Liver (tissue), 9 donors: ENCODE measurements around the gene FAM111A. TPM values are rescaled to one million over a fixed set of nuclear protein-coding genes. Genes with fewer than 3 reads are reported as not detected.

Experiments used
- DNase-seq: peaks from one replicate; pipeline ENCODE4 v3.0.0-alpha.2; 2017; ENCODE audit warnings: low spot score
- H3K27ac ChIP-seq, 2 donors: one replicate each; pipeline ENCODE4 v1.7.0; 2013; ENCODE audit warnings: inconsistent platforms in 2 of 2, low read length in 2 of 2, control low read depth in 1 of 2, low read depth in 1 of 2, mild to moderate bottlenecking in 1 of 2
- H3K27me3 ChIP-seq, 4 donors: one replicate each; pipeline versions ENCODE4 v1.6.1 to v1.7.0; 2013; ENCODE audit warnings: low read length in 3 of 4, inconsistent platforms in 1 of 4, mild to moderate bottlenecking in 1 of 4, moderate library complexity in 1 of 4; ENCODE audit not compliant: control insufficient read depth in 4 of 4, insufficient read depth in 4 of 4
- H3K36me3 ChIP-seq, 4 donors: one replicate each; pipeline versions ENCODE4 v1.6.1 to v1.7.0; 2013; ENCODE audit warnings: low read length in 3 of 4, mild to moderate bottlenecking in 3 of 4, low read depth in 1 of 4, moderate library complexity in 1 of 4; ENCODE audit not compliant: control insufficient read depth in 4 of 4, insufficient read depth in 3 of 4
- H3K4me1 ChIP-seq, 4 donors: one replicate each; pipeline versions ENCODE4 v1.6.1 to v1.7.0; 2013; ENCODE audit warnings: low read length in 3 of 4, mild to moderate bottlenecking in 3 of 4, moderate library complexity in 1 of 4; ENCODE audit not compliant: control insufficient read depth in 4 of 4, insufficient read depth in 4 of 4
- H3K4me3 ChIP-seq, 3 donors: one replicate each; pipeline versions ENCODE4 v1.6.1 to v1.7.0; 2013; ENCODE audit warnings: low read length in 3 of 3, control low read depth in 1 of 3, low read depth in 1 of 3, mild to moderate bottlenecking in 1 of 3
- H3K9ac ChIP-seq, 2 donors: one replicate each; pipeline ENCODE4 v1.7.0; 2013; ENCODE audit warnings: low read length in 2 of 2, mild to moderate bottlenecking in 2 of 2, moderate library complexity in 2 of 2, control low read depth in 1 of 2, low read depth in 1 of 2
- H3K9me3 ChIP-seq, 4 donors: one replicate each; pipeline versions ENCODE4 v1.6.1 to v1.7.0; 2013; ENCODE audit warnings: low read length in 3 of 4; ENCODE audit not compliant: control insufficient read depth in 4 of 4
- CTCF ChIP-seq: fragments of 150-350 bp; IDR thresholded peaks from 2 replicates; pipeline ENCODE4 v1.5.1; 2017; ENCODE audit warnings: improper control_type of control experiment, low read depth, low read length; ENCODE audit not compliant: missing input control
- EGR1 ChIP-seq, 2 donors: IDR thresholded peaks; 2 replicates each; pipeline ENCODE4 v1.6.1; 2016 to 2018; ENCODE audit warnings: antibody characterized with exemption in 2 of 2, low read depth in 2 of 2
- FOXA1 ChIP-seq: IDR thresholded peaks from 2 replicates; pipeline ENCODE4 v1.6.1; 2016; ENCODE audit warnings: antibody characterized with exemption
- FOXA2 ChIP-seq: IDR thresholded peaks from 2 replicates; pipeline ENCODE4 v1.6.1; 2016; ENCODE audit warnings: antibody characterized with exemption
- GABPA ChIP-seq, 2 donors: IDR thresholded peaks in 1 of 2; conservative IDR thresholded peaks in 1 of 2; 2 replicates each; pipeline ENCODE4 v1.6.1; 2016; ENCODE audit warnings: antibody characterized with exemption in 2 of 2, mild to moderate bottlenecking in 1 of 2, moderate library complexity in 1 of 2
- HNF4A ChIP-seq, 2 donors: conservative IDR thresholded peaks; 2 replicates each; pipeline ENCODE4 v1.6.1; 2016; ENCODE audit warnings: antibody characterized with exemption in 2 of 2, mild to moderate bottlenecking in 2 of 2
- HNF4G ChIP-seq: IDR thresholded peaks from 2 replicates; pipeline ENCODE4 v1.6.1; 2016; ENCODE audit warnings: antibody characterized with exemption
- JUND ChIP-seq, 2 donors: IDR thresholded peaks; 2 replicates each; pipeline ENCODE4 v1.6.1; 2016; ENCODE audit warnings: antibody characterized with exemption in 2 of 2
- NR2F2 ChIP-seq: IDR thresholded peaks from 2 replicates; pipeline ENCODE4 v1.6.1; 2016; ENCODE audit warnings: antibody characterized with exemption
- RAD21 ChIP-seq, 2 donors: IDR thresholded peaks; 2 replicates each; pipeline ENCODE4 v1.6.1; 2016; ENCODE audit warnings: antibody characterized with exemption in 2 of 2, mild to moderate bottlenecking in 2 of 2
- RXRA ChIP-seq, 2 donors: IDR thresholded peaks; 2 replicates each; pipeline ENCODE4 v1.6.1; 2017 to 2018; ENCODE audit warnings: antibody characterized with exemption in 2 of 2, mild to moderate bottlenecking in 1 of 2
- SP1 ChIP-seq: IDR thresholded peaks from 2 replicates; pipeline ENCODE4 v1.6.1; 2018; ENCODE audit warnings: antibody characterized with exemption, mild to moderate bottlenecking
- TAF1 ChIP-seq: conservative IDR thresholded peaks from 2 replicates; pipeline ENCODE4 v1.6.1; 2016; ENCODE audit warnings: antibody characterized with exemption, mild to moderate bottlenecking
- YY1 ChIP-seq: IDR thresholded peaks from 2 replicates; pipeline ENCODE4 v1.6.1; 2016; ENCODE audit warnings: antibody characterized with exemption, mild to moderate bottlenecking
- WGBS: extraction: QIAGEN DNeasy Blood & Tissue Kit; methylation state at CpG from one replicate; pipeline ENCODE4 v1.1.7; 2013; 5-methylcytosine and 5-hydroxymethylcytosine counted together
- polyA plus RNA-seq, 2 donors: library from polyadenylated mRNA; stranded (reverse) in 1 of 2; unstranded in 1 of 2; fragments of 200-250 nt in 1 of 2; fragments of >200 nt in 1 of 2; fragmentation: Nextera tagmentation in 1 of 2; extraction: Ambion mirVana in 1 of 2; gene quantifications; one replicate each; pipeline versions ENCODE4 v1.2.1 to v1.2.3, GENCODE V29; 2013 to 2015
- total RNA-seq, 2 donors: library from RNA; depleted of rRNA; stranded (reverse); fragments of >200 nt; gene quantifications; one replicate each; pipeline ENCODE4 v1.2.3, GENCODE V29; 2014
- TF ChIP-seq, protein P1 (sequence below): IDR thresholded peaks from 2 replicates; pipeline ENCODE4 v1.6.1; 2016; ENCODE audit warnings: antibody characterized with exemption
- TF ChIP-seq, protein P2 (sequence below): IDR thresholded peaks from 2 replicates; pipeline ENCODE4 v1.6.1; 2016; ENCODE audit warnings: antibody characterized with exemption
- TF ChIP-seq, protein P3 (sequence below): IDR thresholded peaks from 2 replicates; pipeline ENCODE4 v1.6.1; 2016; ENCODE audit warnings: antibody characterized with exemption
- donor health status: healthy.
- donor health status: healthy.
- donor health status: healthy.
- donor health status: healthy.
- donor health status: healthy.

Gene FAM111A
- total and polyA plus RNA-seq, 4 donors: 5.9 to 27.0 (median 14.2) TPM

DNA sequence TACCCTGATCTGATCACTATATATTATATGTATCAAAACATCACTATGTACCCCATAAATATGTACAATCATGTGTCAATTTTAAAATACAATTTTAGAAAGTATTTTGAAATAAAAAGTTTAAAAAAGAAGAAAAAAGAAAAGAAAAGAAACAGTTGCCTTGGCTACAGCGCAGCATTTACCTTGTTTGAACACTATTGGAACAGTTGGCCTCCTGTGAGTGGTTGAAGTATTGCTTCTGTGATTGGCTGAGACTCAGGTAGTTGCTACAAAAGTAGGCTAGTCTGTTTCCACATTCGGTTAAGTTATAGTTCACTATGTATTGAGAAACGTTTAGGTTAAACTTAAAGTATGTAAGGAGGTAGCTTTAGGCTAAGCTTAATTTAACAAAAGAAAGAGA, 21.4 kb downstream of the FAM111A start:
- DNase-seq: no peak
- Histone ChIP-seq H3K27ac (no peak overlapping the region), H3K4me1 (no peaks in the 10 kb centered on the region), H3K9me3 (no peaks in the 10 kb centered on the region), H3K27me3 (no peaks in the 10 kb centered on the region), H3K4me3 (no peak overlapping the region), H3K9ac (no peak overlapping the region), H3K36me3 (no peaks in the 10 kb centered on the region)
- TF ChIP-seq RXRA (IDR thresholded peaks at IDR 0.05): no peak
- 87% methylated on average over 3 of the region's 3 CpGs for WGBS

DNA sequence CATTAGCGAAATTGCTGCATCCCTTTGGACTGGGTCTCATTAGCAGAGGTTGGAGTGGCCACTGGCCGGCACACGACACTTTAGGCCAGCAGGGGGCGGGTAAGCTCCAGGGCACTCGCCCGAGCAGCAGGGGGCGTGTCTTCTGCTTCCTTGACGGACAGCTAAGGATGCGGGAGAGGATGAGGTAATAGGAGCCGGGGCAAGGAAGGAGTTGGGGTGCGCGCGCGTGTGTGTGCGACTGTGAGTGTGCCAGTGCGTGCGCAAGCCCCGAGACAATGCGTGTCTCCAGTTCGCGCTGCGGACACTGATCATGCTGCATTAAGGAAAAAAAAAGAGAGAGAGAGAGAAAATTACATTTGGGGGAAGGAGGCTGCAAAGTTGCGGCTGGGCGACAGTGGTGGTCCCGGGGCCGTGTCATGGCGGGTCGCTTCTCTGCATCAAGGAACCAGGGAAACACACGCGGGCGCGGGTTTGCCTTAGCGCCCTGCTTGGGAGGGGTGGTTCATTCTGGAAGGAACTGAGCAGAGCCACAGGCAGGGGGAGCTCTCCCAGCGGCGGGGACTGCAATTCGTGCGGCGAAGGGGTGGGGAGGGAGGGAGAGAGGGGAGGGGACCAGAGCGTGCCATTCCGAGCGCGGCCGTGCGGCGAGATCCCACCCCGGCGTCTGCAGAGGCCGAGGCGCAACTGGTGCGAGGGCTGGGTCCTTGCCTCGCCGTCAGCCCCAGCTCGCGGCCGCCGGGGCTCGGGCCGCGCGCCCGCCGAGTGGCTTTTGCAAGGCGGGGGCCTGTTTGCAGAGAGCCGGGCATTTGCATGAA, 29.1 kb downstream of the FAM111A start, which contains the start of gene DTX4:
DTX4 (plus strand) TSS at position 625 of the 815 bp plus-strand sequence. CDS start 464 bp downstream, outside the sequence.
- TF ChIP-seq SP1 (peak; percentile 28), JUND (IDR thresholded peaks at IDR 0.05) (peak in 1 of 2 donors; percentile 12), YY1 (no peak), RAD21 (IDR thresholded peaks at IDR 0.05) (peak; percentile 92 to 93), CTCF (peak; percentile 98), EGR1 (IDR thresholded peaks at IDR 0.05; ENCODE audit: low read depth in 2 of 2) (no peak)
- TF ChIP-seq, protein P1, sequence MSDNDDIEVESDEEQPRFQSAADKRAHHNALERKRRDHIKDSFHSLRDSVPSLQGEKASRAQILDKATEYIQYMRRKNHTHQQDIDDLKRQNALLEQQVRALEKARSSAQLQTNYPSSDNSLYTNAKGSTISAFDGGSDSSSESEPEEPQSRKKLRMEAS: peak; percentile 30
- H3K4me3 ChIP-seq: peak within 1 kb of the TSS; percentile 81 to 90 (median 90)
- H3K4me1 ChIP-seq: peaks cover 6 to 45% (median 29%) of the 10 kb centered on the region in 4 donors
- peak within 1 kb of the TSS; percentile 90 to 91 for H3K27ac ChIP-seq
- no peaks in the 10 kb centered on the region for H3K36me3 ChIP-seq
- under 1% methylated on average over 64 of the region's 64 CpGs for WGBS
- peak within 1 kb of the TSS in 1 of 2 donors; percentile 74 for H3K9ac ChIP-seq
- no peaks in the 10 kb centered on the region for H3K9me3 ChIP-seq
- DNase-seq: peak; percentile 89
- no peaks in the 10 kb centered on the region for H3K27me3 ChIP-seq

DNA sequence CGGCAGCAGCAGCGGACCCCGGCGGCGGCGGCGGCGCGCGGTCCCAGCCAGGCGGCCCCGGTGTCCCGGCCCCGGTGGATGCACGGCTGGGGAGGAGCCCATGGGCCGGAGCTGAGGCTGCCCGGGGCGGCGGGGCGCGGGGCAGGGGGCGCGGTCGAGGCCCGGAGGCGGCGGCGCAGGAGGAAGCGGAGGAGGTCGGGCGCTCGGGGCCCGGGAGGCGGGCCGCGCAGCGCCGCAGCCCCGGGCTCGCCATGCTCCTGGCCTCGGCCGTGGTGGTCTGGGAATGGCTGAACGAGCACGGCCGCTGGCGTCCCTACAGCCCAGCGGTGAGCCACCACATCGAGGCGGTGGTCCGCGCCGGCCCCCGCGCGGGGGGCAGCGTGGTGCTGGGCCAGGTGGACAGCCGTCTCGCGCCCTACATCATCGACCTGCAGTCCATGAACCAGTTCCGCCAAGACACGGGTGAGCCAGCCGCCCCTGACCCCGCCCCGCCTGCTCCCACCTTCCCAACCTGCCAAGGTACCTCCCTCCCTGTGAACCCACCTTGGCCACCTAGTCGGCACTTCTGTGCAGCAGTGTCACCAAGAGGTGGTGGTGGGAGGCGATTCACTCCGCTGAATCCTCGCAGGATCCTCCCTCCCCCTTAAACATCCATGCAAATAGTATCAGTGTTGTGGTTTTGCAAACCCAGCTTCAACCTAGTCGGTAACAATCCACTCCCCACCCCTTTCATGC, 29.9 kb downstream of the FAM111A start:
- Histone ChIP-seq H3K27ac (peak overlapping the region; percentile 90 to 91), H3K4me3 (peak overlapping the region; percentile 81 to 90 (median 90)), H3K9me3 (no peaks in the 10 kb centered on the region), H3K36me3 (no peaks in the 10 kb centered on the region), H3K9ac (peak overlapping the region in 1 of 2 donors; percentile 74), H3K27me3 (no peaks in the 10 kb centered on the region), H3K4me1 (peaks cover 10 to 52% (median 32%) of the 10 kb centered on the region in 4 donors)
- TF ChIP-seq FOXA2: no peak
- no peak for TF ChIP-seq GABPA (IDR thresholded peaks at IDR 0.05 in 1 of 2, conservative IDR thresholded peaks at IDR 0.05 in 1 of 2)
- TF ChIP-seq, protein P2, sequence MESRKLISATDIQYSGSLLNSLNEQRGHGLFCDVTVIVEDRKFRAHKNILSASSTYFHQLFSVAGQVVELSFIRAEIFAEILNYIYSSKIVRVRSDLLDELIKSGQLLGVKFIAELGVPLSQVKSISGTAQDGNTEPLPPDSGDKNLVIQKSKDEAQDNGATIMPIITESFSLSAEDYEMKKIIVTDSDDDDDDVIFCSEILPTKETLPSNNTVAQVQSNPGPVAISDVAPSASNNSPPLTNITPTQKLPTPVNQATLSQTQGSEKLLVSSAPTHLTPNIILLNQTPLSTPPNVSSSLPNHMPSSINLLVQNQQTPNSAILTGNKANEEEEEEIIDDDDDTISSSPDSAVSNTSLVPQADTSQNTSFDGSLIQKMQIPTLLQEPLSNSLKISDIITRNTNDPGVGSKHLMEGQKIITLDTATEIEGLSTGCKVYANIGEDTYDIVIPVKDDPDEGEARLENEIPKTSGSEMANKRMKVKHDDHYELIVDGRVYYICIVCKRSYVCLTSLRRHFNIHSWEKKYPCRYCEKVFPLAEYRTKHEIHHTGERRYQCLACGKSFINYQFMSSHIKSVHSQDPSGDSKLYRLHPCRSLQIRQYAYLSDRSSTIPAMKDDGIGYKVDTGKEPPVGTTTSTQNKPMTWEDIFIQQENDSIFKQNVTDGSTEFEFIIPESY: no peak
- TF ChIP-seq, protein P1: no peak
- TF ChIP-seq FOXA1: no peak
- no peak for TF ChIP-seq SP1
- TF ChIP-seq, protein P3, sequence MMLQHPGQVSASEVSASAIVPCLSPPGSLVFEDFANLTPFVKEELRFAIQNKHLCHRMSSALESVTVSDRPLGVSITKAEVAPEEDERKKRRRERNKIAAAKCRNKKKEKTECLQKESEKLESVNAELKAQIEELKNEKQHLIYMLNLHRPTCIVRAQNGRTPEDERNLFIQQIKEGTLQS: no peak
- no peak for TF ChIP-seq HNF4G
- no peak for TF ChIP-seq HNF4A (conservative IDR thresholded peaks at IDR 0.05)
- TF ChIP-seq RAD21 (IDR thresholded peaks at IDR 0.05): no peak
- no peak for TF ChIP-seq TAF1
- TF ChIP-seq NR2F2: no peak
- no peak for TF ChIP-seq YY1
- no peak for DNase-seq
- under 1% methylated on average over 70 of the region's 70 CpGs for WGBS
